GM12891 (cell line): ENCODE measurements around the gene ITGB1BP1. TPM values are rescaled to one million over a fixed set of nuclear protein-coding genes. Genes with fewer than 3 reads are reported as not detected.

Source experiments
- DNase-seq: peaks from one replicate; pipeline ENCODE4 v3.0.0; 2011; ENCODE audit warnings: low spot score; ENCODE audit not compliant: insufficient read length
- FAIRE-seq: peaks from 2 replicates; lab custom pipeline; 2011; peaks lifted over from hg19 to GRCh38; lab: Jason Lieb, UNC
- PAX5 ChIP-seq: IDR thresholded peaks from 2 replicates; pipeline ENCODE4 v1.6.1; 2011; ENCODE audit warnings: low read length, moderate library complexity, mild to moderate bottlenecking; ENCODE audit not compliant: insufficient read depth, severe bottlenecking
- POLR2A ChIP-seq: IDR thresholded peaks from 2 replicates; pipeline ENCODE4 v1.6.1; 2011; ENCODE audit warnings: low read depth, low read length, control low read depth
- POLR2AphosphoS5 ChIP-seq: IDR thresholded peaks from 2 replicates; pipeline ENCODE4 v1.6.1; 2011; ENCODE audit warnings: low read depth, low read length, control low read depth
- POU2F2 ChIP-seq: IDR thresholded peaks from 2 replicates; pipeline ENCODE4 v1.6.1; 2011; ENCODE audit warnings: low read depth, mild to moderate bottlenecking, control low read depth, low read length, moderate library complexity
- SPI1 ChIP-seq: IDR thresholded peaks from 2 replicates; pipeline ENCODE4 v1.6.1; 2011; ENCODE audit warnings: low read depth, low read length, control low read depth
- TAF1 ChIP-seq: IDR thresholded peaks from 2 replicates; pipeline ENCODE4 v1.6.1; 2011; ENCODE audit warnings: low read depth, low read length, control low read depth
- polyA plus RNA-seq: library from polyadenylated mRNA; unstranded; fragments of >200 nt; gene quantifications from one replicate; pipeline ENCODE4 v1.2.1, GENCODE V29; 2012; ENCODE audit warnings: low read depth, missing spikeins, inconsistent platforms; ENCODE audit not compliant: missing spikeins

ITGB1BP1 gene
- 77.0 TPM for polyA plus RNA-seq

- DNase-seq (peak; percentile 98), FAIRE-seq (peak; percentile 95)
- TF ChIP-seq PAX5 (no peak), SPI1 (peak; percentile 39; the same call in 1 of the 2 replicates), POU2F2 (no peak), TAF1 (peak; percentile 5; the same call in 1 of the 2 replicates), POLR2AphosphoS5 (peak; percentile 15; the same call in 1 of the 2 replicates), POLR2A (peak; percentile 44; the same call in 1 of the 2 replicates)
These were observed at the start of gene ITGB1BP1, which contains the start of gene CPSF3 for GRCh38 chr2:9423100-9423921. Gene ITGB1BP1, minus strand, starts transcription at chr2:9423528. Its CDS starts 4,831 bp downstream, at chr2:9418697. Gene CPSF3, plus strand, starts transcription at chr2:9423654. Its CDS starts 120 bp downstream, at chr2:9423774.

GRCh38 chr2:9472511-9472910 lies 49.2 kb upstream of the ITGB1BP1 start:
- peak; percentile 27 for DNase-seq
- peak; percentile 82 for FAIRE-seq
- no peak for TF ChIP-seq POLR2AphosphoS5
- no peak for TF ChIP-seq POU2F2

- FAIRE-seq (no peak), DNase-seq (no peak)
- TF ChIP-seq POU2F2 (no peak), PAX5 (no peak), TAF1 (no peak), POLR2AphosphoS5 (no peak), SPI1 (no peak), POLR2A (no peak)
These were observed 47.9 kb upstream of the ITGB1BP1 start for GRCh38 chr2:9471206-9471605.

GRCh38 chr2:9467687-9468086 lies 44.4 kb upstream of the ITGB1BP1 start:
- DNase-seq (no peak), FAIRE-seq (no peak)
- no peak for TF ChIP-seq SPI1
- TF ChIP-seq POLR2AphosphoS5: no peak
- TF ChIP-seq PAX5: no peak
- no peak for TF ChIP-seq POU2F2
- TF ChIP-seq TAF1: no peak
- no peak for TF ChIP-seq POLR2A

GRCh38 chr2:9466147-9466683 lies 42.9 kb upstream of the ITGB1BP1 start:
- DNase-seq: no peak
- peak; percentile 16 for FAIRE-seq
- TF ChIP-seq POLR2AphosphoS5: no peak
- no peak for TF ChIP-seq PAX5
- no peak for TF ChIP-seq POU2F2
- no peak for TF ChIP-seq POLR2A
- no peak for TF ChIP-seq SPI1
- TF ChIP-seq TAF1: no peak

GRCh38 chr2:9465170-9465569 lies 41.8 kb upstream of the ITGB1BP1 start:
- DNase-seq: no peak
- no peak for FAIRE-seq
- TF ChIP-seq TAF1 (no peak), POU2F2 (no peak), POLR2AphosphoS5 (no peak), POLR2A (no peak), PAX5 (no peak), SPI1 (no peak)

- no peak for FAIRE-seq
- no peak for DNase-seq
- TF ChIP-seq SPI1: no peak
These were observed 40.3 kb upstream of the ITGB1BP1 start for GRCh38 chr2:9463698-9464034.

- FAIRE-seq (no peak), DNase-seq (no peak)
- no peak for TF ChIP-seq POLR2A
- TF ChIP-seq PAX5: no peak
- TF ChIP-seq POLR2AphosphoS5: no peak
- TF ChIP-seq POU2F2: no peak
- TF ChIP-seq SPI1: no peak
- TF ChIP-seq TAF1: no peak
These were observed 39.8 kb upstream of the ITGB1BP1 start for GRCh38 chr2:9462886-9463697.

- no peak for DNase-seq
- TF ChIP-seq SPI1: no peak
- TF ChIP-seq POLR2A: no peak
- TF ChIP-seq POU2F2: no peak
- TF ChIP-seq PAX5: no peak
- no peak for TF ChIP-seq TAF1
- FAIRE-seq: no peak
These were observed 39.0 kb upstream of the ITGB1BP1 start for GRCh38 chr2:9462313-9462712.

- TF ChIP-seq POU2F2 (no peak), POLR2AphosphoS5 (no peak), POLR2A (no peak), TAF1 (no peak), PAX5 (no peak), SPI1 (no peak)
- FAIRE-seq (no peak), DNase-seq (no peak)
These were observed 37.8 kb upstream of the ITGB1BP1 start for GRCh38 chr2:9461079-9461478.
